Measurements from ENCODE around the gene AKR7A2. TPM values are rescaled to one million over a fixed set of nuclear protein-coding genes. Genes with fewer than 3 reads are reported as not detected.

Gene AKR7A2
- total RNA-seq, 2 experiments from 2014 or later, result 45.5 to 49.4 TPM

GRCh38 chr1:19351873-19352272 lies 39.9 kb upstream of the AKR7A2 start:
- intact Hi-C loops (cut with micrococcal nuclease), result no loop called here
- Mint-ChIP-seq H3K4me1 (ENCODE audit: low read depth) (no peaks in the 10 kb centered on the region), H3K27ac (peak overlapping the region; percentile 34), H3K27me3 (no peaks in the 10 kb centered on the region), H3K4me3 (no peak overlapping the region), H3K36me3 (peaks cover 30% of the 10 kb centered on the region), H3K9me3 (no peaks in the 10 kb centered on the region)
- ChIA-PET CTCF (no interaction called here), POLR2A (no interaction called here)
- no peak for DNase-seq

DNA sequence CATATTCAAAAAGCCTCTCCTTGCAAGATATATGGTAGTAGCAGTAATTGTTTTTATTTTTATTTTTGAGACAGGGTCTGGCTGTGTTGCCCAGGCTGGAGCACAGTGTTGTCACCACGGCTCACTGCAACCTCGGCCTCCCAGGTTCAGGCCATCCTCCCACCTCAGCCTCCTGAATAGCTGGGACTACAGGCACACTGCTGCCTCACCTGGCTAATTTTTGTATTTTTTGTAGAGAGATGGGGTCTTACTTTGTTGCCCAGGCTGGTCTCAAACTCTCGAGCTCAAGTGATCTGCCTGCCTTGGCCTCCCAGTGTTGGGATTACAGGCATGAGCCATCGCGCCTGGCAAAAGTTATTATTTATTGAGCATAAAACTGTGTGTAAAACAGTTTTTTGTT lies 38.6 kb upstream of the AKR7A2 start:
- Mint-ChIP-seq H3K4me1 (ENCODE audit: low read depth) (no peaks in the 10 kb centered on the region), H3K36me3 (peaks cover 22% of the 10 kb centered on the region), H3K27me3 (no peaks in the 10 kb centered on the region), H3K27ac (no peak overlapping the region), H3K4me3 (no peak overlapping the region), H3K9me3 (no peaks in the 10 kb centered on the region)
- intact Hi-C loops (cut with micrococcal nuclease), result no loop called here
- DNase-seq, result no peak
- ChIA-PET POLR2A (no interaction called here), CTCF (interaction anchor here (1.3 kb wide), 1 partner anchor 8 kb away, joined by 4 read pairs; no protein-coding TSS in a partner anchor)

- no peak for DNase-seq
- Mint-ChIP-seq H3K27ac (peak overlapping the region; percentile 8), H3K4me1 (ENCODE audit: low read depth) (no peaks in the 10 kb centered on the region), H3K4me3 (no peak overlapping the region), H3K27me3 (no peaks in the 10 kb centered on the region), H3K9me3 (no peaks in the 10 kb centered on the region), H3K36me3 (peaks cover 19% of the 10 kb centered on the region)
- ChIA-PET POLR2A (no interaction called here), CTCF (interaction anchor here (1.3 kb wide), 1 partner anchor 8 kb away, joined by 4 read pairs; no protein-coding TSS in a partner anchor)
- intact Hi-C loops (cut with micrococcal nuclease), result no loop called here
Measured at GRCh38 chr1:19349999-19350398, 38.1 kb upstream of the AKR7A2 start.

DNA sequence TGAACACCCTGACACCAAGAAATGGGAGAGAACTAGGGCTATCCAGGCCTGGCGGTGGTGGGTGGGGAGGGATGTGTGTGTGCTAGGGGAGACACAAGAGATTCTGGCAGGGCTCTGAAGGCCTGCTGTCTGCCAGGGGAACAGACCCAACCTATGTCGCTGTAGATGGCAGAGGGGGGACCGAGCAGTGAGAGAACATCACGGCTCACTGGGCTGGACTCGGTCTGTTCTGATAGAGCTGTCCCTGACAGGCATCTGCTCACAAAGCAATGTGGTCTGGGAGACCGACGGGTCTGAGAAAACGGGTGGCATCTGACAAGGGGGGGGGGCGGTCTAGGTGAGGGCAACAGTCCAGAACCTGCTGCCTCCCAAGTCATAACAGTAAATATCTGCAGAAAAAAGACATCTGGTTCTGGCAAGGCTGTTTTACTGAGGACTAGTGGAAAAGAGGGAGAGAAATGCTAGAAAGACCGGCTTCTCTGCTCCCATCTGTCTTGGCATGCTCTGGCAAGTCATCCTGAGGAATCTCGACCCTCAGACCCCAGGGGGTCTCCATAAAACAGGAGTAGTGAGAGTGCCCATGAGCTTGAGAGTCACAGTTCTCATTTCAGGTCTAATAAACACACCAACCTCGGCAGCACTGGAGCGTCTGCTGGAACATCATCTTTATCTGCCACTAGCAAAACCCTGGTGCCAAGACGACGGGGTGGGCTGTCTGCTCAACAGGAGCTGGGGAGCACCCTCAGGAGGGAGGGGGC lies 36.7 kb upstream of the AKR7A2 start:
- Mint-ChIP-seq H3K36me3 (peaks cover 21% of the 10 kb centered on the region), H3K4me3 (no peak overlapping the region), H3K9me3 (no peaks in the 10 kb centered on the region), H3K27ac (no peak overlapping the region), H3K27me3 (no peaks in the 10 kb centered on the region), H3K4me1 (ENCODE audit: low read depth) (no peaks in the 10 kb centered on the region)
- ChIA-PET CTCF (no interaction called here), POLR2A (interaction anchor here (1.0 kb wide), 1 partner anchor 298 kb away, joined by 5 read pairs; no protein-coding TSS in a partner anchor)
- intact Hi-C loops (cut with micrococcal nuclease), result no loop called here
- DNase-seq, result no peak

DNA sequence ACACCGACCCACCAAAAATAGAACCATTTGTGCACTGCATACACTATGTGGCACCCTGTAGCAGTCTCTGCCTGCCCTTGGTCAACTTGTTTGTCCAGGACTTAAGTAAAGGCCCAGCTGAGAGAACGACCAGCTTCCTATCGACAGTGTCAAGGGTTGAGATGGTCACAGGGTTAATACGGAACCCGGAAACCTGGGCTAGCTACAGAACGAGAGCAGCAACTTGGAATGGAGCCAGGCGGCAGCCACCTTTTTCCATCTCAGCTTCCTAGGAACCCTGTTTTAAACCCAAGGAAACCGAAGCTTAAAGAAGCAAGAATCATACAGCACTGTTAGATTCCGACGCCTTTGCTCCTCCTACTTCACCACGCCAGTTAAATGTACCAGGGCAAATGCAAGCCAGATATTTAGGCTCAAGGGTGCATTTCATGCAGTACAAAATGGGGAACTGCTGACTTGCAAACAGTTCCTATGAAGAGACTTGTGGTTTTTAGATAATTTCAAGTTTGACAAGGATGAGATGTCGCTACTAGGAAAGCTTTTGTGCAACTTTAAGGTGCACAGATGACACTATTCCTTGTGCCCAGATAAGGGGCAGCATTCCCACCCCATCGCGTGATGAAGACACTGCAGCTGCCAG lies 35.7 kb upstream of the AKR7A2 start:
- CTCF ChIA-PET, result interaction anchor here (0.6 to 1.5 kb wide), 4 partner anchors 15 to 866 kb away, joined by 3 to 4 read pairs (median 4); no protein-coding TSS in a partner anchor

DNA sequence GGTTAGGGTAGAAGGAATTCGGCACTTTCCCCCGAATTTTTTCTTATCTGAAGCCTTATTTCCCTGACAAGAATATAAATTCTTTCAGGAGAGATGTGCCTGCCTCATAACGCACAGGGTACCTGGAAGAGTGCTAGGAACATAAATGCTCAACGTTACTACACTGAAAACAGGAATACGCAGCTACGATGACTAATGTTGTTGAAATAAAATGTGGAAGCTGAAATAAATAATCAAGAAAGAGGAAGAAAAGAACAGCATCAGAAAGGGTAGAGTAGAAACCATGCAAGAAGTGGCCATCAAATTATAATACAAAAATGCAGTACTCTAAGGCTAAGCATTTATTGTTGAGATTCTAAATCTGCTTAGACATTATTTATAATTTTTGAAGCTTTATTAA lies 34.1 kb upstream of the AKR7A2 start:
- Mint-ChIP-seq H3K9me3 (no peaks in the 10 kb centered on the region), H3K4me1 (ENCODE audit: low read depth) (peaks cover 3% of the 10 kb centered on the region), H3K36me3 (peaks cover 20% of the 10 kb centered on the region), H3K4me3 (no peak overlapping the region), H3K27me3 (no peaks in the 10 kb centered on the region), H3K27ac (no peak overlapping the region)
- intact Hi-C loops (cut with micrococcal nuclease), result no loop called here
- ChIA-PET POLR2A (no interaction called here), CTCF (interaction anchor here (0.7 to 5.6 kb wide), 5 partner anchors 9 to 308 kb away, joined by 3 to 53 read pairs (median 5); no protein-coding TSS in a partner anchor)
- no peak for DNase-seq

More for the DNA sequence above, 35.7 kb upstream of the AKR7A2 start:
- no peak for DNase-seq
- no peaks in the 10 kb centered on the region for H3K9me3 Mint-ChIP-seq
- H3K27ac Mint-ChIP-seq, result no peak overlapping the region
- POLR2A ChIA-PET, result interaction anchor here (1.0 kb wide), 1 partner anchor 299 kb away, joined by 5 read pairs; no protein-coding TSS in a partner anchor
- peaks cover 19% of the 10 kb centered on the region for H3K36me3 Mint-ChIP-seq
- no peaks in the 10 kb centered on the region for H3K4me1 Mint-ChIP-seq (ENCODE audit: low read depth)
- H3K27me3 Mint-ChIP-seq, result no peaks in the 10 kb centered on the region
- H3K4me3 Mint-ChIP-seq, result no peak overlapping the region
- intact Hi-C loops (cut with micrococcal nuclease), result no loop called here

DNA sequence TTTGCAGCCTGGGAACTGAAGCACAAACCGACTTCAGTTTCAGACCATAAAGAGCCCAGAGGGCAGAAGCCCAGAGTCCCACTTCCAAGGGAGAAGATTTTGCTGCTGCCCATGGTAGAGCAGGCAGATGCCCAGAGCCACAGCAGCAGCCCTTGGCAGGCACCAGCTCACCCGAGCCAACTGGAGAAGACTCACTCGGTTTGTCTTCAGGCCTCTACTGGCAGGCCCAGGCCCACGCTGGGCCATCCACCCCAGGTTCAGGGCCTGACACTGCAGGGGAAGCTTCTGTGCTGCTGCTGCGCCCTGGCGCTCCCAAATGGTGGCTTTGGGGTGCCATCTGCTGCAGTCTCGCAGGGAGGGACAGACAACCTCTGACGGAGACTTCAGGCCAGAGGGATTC lies 33.4 kb upstream of the AKR7A2 start:
- ChIA-PET CTCF (interaction anchor here (1.0 to 5.6 kb wide), 7 partner anchors 9 to 317 kb away, joined by 3 to 53 read pairs (median 5); no protein-coding TSS in a partner anchor), POLR2A (no interaction called here)
- no peak overlapping the region for H3K4me3 Mint-ChIP-seq
- peaks cover 22% of the 10 kb centered on the region for H3K36me3 Mint-ChIP-seq
- H3K4me1 Mint-ChIP-seq (ENCODE audit: low read depth), result peaks cover 3% of the 10 kb centered on the region
- no peaks in the 10 kb centered on the region for H3K9me3 Mint-ChIP-seq
- intact Hi-C loops (cut with micrococcal nuclease), result no loop called here
- H3K27ac Mint-ChIP-seq, result no peak overlapping the region
- DNase-seq, result no peak
- H3K27me3 Mint-ChIP-seq, result no peaks in the 10 kb centered on the region

- H3K27me3 Mint-ChIP-seq, result no peaks in the 10 kb centered on the region
- intact Hi-C loops (cut with micrococcal nuclease), result loop anchor here (1.0 kb wide), 1 partner anchor 237 kb away; no protein-coding TSS in a partner anchor
- DNase-seq, result no peak
- peaks cover 3% of the 10 kb centered on the region for H3K4me1 Mint-ChIP-seq (ENCODE audit: low read depth)
- POLR2A ChIA-PET, result no interaction called here
- no peak overlapping the region for H3K4me3 Mint-ChIP-seq
- H3K9me3 Mint-ChIP-seq, result no peaks in the 10 kb centered on the region
- CTCF ChIA-PET, result interaction anchor here (1.0 to 5.6 kb wide), 9 partner anchors 11 to 317 kb away, joined by 3 to 53 read pairs (median 5); no protein-coding TSS in a partner anchor
- peaks cover 16% of the 10 kb centered on the region for H3K36me3 Mint-ChIP-seq
- H3K27ac Mint-ChIP-seq, result no peak overlapping the region
Measured at GRCh38 chr1:19344831-19345230, 32.9 kb upstream of the AKR7A2 start.

DNA sequence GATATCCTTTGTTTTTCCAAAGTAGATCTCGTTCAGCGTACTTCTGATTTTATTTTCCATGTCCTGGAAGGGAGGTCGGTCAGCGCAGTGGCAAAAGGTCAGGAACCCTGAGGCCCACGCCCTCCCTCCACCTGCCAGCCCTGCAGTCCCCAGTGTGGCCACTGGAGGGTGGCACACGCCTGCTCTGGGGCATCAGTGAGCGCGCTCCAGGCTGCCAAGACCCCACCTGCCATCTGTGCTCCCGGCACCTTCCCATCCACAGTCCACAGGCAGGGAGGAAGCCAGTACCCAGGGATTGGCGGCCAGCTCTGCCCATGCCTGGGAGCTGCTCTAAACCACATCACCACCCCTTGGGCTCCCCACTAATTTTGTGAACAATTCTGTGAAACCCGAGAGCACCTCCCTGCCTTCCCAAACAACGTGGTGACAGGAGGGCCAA lies 32.4 kb upstream of the AKR7A2 start:
- Mint-ChIP-seq H3K4me1 (ENCODE audit: low read depth) (peaks cover 3% of the 10 kb centered on the region), H3K36me3 (peaks cover 16% of the 10 kb centered on the region), H3K9me3 (no peaks in the 10 kb centered on the region), H3K27me3 (no peaks in the 10 kb centered on the region), H3K4me3 (no peak overlapping the region), H3K27ac (no peak overlapping the region)
- intact Hi-C loops (cut with micrococcal nuclease), result loop anchor here (1.0 kb wide), 1 partner anchor 238 kb away; no protein-coding TSS in a partner anchor
- POLR2A ChIA-PET, result no interaction called here
- peak; percentile 60 for DNase-seq
- CTCF ChIA-PET, result interaction anchor here (0.6 to 5.6 kb wide), 11 partner anchors 11 to 318 kb away, joined by 3 to 53 read pairs (median 4); no protein-coding TSS in a partner anchor

- DNase-seq, result no peak
- no peaks in the 10 kb centered on the region for H3K27me3 Mint-ChIP-seq
- intact Hi-C loops (cut with micrococcal nuclease), result loop anchor here (1.0 kb wide), 1 partner anchor 239 kb away; no protein-coding TSS in a partner anchor
- peaks cover 21% of the 10 kb centered on the region for H3K36me3 Mint-ChIP-seq
- ChIA-PET POLR2A (no interaction called here), CTCF (interaction anchor here (0.6 to 5.6 kb wide), 15 partner anchors 10 to 360 kb away, joined by 3 to 53 read pairs (median 4); no protein-coding TSS in a partner anchor)
- H3K4me1 Mint-ChIP-seq (ENCODE audit: low read depth), result peaks cover 3% of the 10 kb centered on the region
- H3K9me3 Mint-ChIP-seq, result no peaks in the 10 kb centered on the region
- no peak overlapping the region for H3K27ac Mint-ChIP-seq
- H3K4me3 Mint-ChIP-seq, result no peak overlapping the region
Measured at GRCh38 chr1:19343617-19344350, 31.8 kb upstream of the AKR7A2 start.

DNA sequence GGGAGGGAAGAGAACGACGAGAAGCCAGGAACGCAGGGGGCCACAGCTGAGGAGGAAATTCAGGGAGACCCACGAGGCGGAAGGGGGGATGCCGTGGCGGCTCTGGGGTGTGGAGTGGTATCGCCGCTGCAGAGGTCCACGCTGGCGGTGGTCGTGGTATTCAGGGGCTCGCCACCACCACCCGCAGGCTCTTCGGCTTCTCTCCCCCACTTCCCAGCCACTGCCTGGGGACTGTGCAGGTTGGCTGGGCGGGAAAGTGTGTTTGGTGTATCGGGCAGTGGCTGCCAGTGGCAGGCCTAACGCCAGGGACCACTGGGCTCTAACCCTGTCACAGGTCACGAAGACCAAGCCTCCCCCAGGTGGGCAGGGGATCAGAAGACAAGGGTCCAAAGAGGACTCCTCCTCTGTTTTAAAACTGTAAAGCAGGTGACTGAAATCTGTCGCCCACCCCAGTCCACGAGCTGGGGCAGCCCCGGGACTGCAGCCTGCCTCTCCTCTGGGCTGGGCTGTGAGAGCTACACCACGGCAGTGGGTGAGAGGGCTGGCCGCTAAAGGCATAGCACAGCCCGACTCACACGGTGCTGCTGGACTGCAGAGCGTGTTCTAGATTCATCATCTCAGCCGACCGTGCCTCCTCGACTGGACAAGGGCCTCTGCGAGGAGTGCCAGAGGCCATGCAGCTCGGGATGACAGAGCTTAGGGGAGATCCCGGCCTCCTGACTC lies 31.1 kb upstream of the AKR7A2 start:
- CTCF ChIA-PET, result interaction anchor here (0.7 to 5.6 kb wide), 13 partner anchors 8 to 361 kb away, joined by 3 to 53 read pairs (median 4); partner anchors contain the start of gene SLC66A1
- intact Hi-C loops (cut with micrococcal nuclease), result no loop called here
- Mint-ChIP-seq H3K4me1 (ENCODE audit: low read depth) (peaks cover 3% of the 10 kb centered on the region), H3K36me3 (peaks cover 24% of the 10 kb centered on the region), H3K27ac (no peak overlapping the region), H3K27me3 (no peaks in the 10 kb centered on the region), H3K4me3 (no peak overlapping the region), H3K9me3 (no peaks in the 10 kb centered on the region)
- POLR2A ChIA-PET, result no interaction called here
- no peak for DNase-seq
